ENCODE measurements around the gene FARP1.

- TF ChIP-seq CTCF (IDR thresholded peaks at IDR 0.05) (no peak), MAFK (IDR thresholded peaks at IDR 0.05; ENCODE audit: partially characterized antibody) (no peak), CEBPB (IDR thresholded peaks at IDR 0.05) (no peak), EP300 (IDR thresholded peaks at IDR 0.05) (no peak), HOXB5 (CRISPR knock-in tag; IDR thresholded peaks at IDR 0.05) (no peak), RAD21 (conservative IDR thresholded peaks at IDR 0.05 in 1 of 2, IDR thresholded peaks at IDR 0.05 in 1 of 2) (no peak), ELK1 (IDR thresholded peaks at IDR 0.05; ENCODE audit: low read depth, low read length) (no peak)
These were observed 174.8 kb downstream of the FARP1 start for GRCh38 chr13:98317573-98318171.

Data from A549 (cell line).